PC-3 (cell line): ENCODE measurements around the gene TBC1D12.

ENCODE experiments used
- EZH2 ChIP-seq: fragments of 300-600 bp; sonication (generic); IDR thresholded peaks from one replicate; pipeline ENCODE4 v1.6.1; 2017; ENCODE audit warnings: antibody characterized with exemption, mild to moderate bottlenecking, low read length; ENCODE audit not compliant: unreplicated experiment
- EZH2phosphoT487 ChIP-seq: fragments of 300-600 bp; sonication (generic); IDR thresholded peaks from 2 replicates; pipeline ENCODE4 v1.6.1; 2018; ENCODE audit warnings: mild to moderate bottlenecking, antibody characterized with exemption, low read length, borderline replicate concordance
- TF ChIP-seq, protein P1 (sequence below): fragments of 300-600 bp; sonication (generic); conservative IDR thresholded peaks from 2 replicates; pipeline ENCODE4 v1.5.1; 2017; ENCODE audit warnings: antibody characterized with exemption, low read depth, mild to moderate bottlenecking, low read length

DNA sequence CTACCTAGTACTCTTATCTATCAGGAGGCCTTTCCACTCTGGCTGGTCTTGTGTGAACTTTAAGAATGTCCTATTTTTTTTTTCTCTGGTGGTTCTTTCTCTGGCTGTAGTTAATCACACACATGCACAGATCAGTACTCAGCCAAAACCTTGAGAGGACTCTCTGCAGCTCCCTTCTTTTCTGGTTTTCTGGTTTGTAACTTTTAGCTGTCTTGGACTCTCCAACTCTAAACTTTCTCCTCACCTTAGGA, 88.4 kb downstream of the TBC1D12 start:
- TF ChIP-seq, protein P1, sequence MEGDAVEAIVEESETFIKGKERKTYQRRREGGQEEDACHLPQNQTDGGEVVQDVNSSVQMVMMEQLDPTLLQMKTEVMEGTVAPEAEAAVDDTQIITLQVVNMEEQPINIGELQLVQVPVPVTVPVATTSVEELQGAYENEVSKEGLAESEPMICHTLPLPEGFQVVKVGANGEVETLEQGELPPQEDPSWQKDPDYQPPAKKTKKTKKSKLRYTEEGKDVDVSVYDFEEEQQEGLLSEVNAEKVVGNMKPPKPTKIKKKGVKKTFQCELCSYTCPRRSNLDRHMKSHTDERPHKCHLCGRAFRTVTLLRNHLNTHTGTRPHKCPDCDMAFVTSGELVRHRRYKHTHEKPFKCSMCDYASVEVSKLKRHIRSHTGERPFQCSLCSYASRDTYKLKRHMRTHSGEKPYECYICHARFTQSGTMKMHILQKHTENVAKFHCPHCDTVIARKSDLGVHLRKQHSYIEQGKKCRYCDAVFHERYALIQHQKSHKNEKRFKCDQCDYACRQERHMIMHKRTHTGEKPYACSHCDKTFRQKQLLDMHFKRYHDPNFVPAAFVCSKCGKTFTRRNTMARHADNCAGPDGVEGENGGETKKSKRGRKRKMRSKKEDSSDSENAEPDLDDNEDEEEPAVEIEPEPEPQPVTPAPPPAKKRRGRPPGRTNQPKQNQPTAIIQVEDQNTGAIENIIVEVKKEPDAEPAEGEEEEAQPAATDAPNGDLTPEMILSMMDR, result no peak
- no peak for TF ChIP-seq EZH2phosphoT487
- TF ChIP-seq EZH2, result no peak
